T-helper 2 cell treated with Interferon-gamma antibody and Interleukin-4, amounts not matched to agents 5 μg/mL and 100 μg/mL, for 36 hours (primary cell): ENCODE results near the gene GCNT4.

Source experiments
- DNase-seq: peaks from one replicate; pipeline ENCODE4 v3.0.0; 2021; ENCODE audit warnings: low spot score
- H3K27ac Mint-ChIP-seq: one replicate; pipeline ENCODE4 v1.8.0; 2021; ENCODE audit warnings: mild to moderate bottlenecking, mixed read lengths
- H3K27me3 Mint-ChIP-seq: one replicate; pipeline ENCODE4 v1.8.0; 2021; ENCODE audit warnings: low read depth, mixed read lengths
- H3K36me3 Mint-ChIP-seq: one replicate; pipeline ENCODE4 v1.8.0; 2021; ENCODE audit warnings: low read depth, mixed read lengths
- H3K4me1 Mint-ChIP-seq: one replicate; pipeline ENCODE4 v1.8.0; 2021; ENCODE audit warnings: low read depth, mixed read lengths
- H3K4me3 Mint-ChIP-seq: one replicate; pipeline ENCODE4 v1.8.0; 2022; ENCODE audit warnings: mild to moderate bottlenecking, moderate library complexity, mixed read lengths
- H3K9me3 Mint-ChIP-seq: one replicate; pipeline ENCODE4 v1.8.0; 2021; ENCODE audit warnings: mixed read lengths

Gene GCNT4

DNA sequence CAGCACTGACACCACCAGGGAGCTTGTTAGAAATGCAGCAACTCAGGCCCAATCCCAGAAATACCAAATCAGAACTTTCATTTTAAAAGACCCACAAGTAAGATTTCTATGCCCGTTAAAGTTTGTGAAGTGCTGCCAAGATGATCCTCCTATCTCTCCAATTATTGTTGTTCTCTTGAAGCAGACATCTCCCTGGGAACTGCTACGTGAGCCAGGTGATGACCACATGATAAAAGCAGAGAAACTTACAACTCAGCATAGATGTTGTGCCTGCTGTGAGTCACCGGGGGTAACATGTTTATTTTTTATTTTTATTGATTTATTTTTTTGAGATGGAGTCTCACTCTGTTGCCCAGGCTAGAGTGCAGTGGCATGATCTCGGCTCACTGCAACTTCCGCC is 34.4 kb downstream of the GCNT4 start:
- Mint-ChIP-seq H3K9me3 (no peaks in the 10 kb centered on the region), H3K36me3 (no peaks in the 10 kb centered on the region), H3K27ac (no peak overlapping the region), H3K4me1 (no peaks in the 10 kb centered on the region), H3K27me3 (peaks cover 2% of the 10 kb centered on the region), H3K4me3 (no peak overlapping the region)
- DNase-seq = no peak

DNA sequence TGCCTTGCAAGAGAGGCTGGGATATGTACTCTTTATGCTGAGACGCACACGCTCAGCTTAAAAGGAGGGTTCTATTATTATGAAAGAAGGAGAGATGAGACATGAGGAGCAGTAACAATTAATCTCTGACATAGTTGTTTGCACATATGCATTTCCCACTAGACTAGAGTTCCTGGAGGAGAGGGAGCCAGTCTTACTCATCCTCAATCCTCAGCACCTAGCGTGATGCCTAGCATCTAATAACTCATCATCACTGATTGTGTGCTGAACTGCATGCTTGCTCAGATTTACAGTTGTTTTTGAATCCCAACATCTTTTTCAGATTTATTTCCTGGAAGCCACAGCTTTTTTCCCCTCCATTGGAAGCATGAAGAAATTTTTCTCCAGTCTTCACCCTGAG is 35.5 kb downstream of the GCNT4 start:
- H3K27ac Mint-ChIP-seq = no peak overlapping the region
- no peak overlapping the region for H3K4me3 Mint-ChIP-seq
- H3K9me3 Mint-ChIP-seq = no peaks in the 10 kb centered on the region
- H3K36me3 Mint-ChIP-seq = no peaks in the 10 kb centered on the region
- DNase-seq = no peak
- peaks cover 2% of the 10 kb centered on the region for H3K27me3 Mint-ChIP-seq
- no peaks in the 10 kb centered on the region for H3K4me1 Mint-ChIP-seq

DNA sequence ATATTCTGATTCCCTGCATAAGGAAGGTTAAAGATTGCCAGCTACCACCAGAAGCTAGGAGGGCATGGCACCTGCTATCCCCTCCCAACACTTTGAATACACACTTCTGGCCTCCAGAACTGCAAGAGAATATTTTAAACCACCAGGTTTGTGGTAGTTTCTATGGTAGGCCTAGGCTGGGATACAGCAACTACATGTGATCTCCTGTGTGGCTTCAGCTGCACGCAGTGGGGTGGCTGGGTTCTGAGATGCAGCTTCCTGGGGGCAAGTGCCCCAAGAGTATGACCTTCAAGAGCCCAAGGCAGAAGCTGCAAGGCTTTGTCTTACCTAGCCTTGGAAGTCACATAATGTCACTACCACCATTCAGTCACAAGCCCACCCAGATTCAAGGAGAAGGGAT is 39.6 kb downstream of the GCNT4 start:
- Mint-ChIP-seq H3K4me3 (no peak overlapping the region), H3K9me3 (peaks cover 4% of the 10 kb centered on the region), H3K36me3 (no peaks in the 10 kb centered on the region)

DNA sequence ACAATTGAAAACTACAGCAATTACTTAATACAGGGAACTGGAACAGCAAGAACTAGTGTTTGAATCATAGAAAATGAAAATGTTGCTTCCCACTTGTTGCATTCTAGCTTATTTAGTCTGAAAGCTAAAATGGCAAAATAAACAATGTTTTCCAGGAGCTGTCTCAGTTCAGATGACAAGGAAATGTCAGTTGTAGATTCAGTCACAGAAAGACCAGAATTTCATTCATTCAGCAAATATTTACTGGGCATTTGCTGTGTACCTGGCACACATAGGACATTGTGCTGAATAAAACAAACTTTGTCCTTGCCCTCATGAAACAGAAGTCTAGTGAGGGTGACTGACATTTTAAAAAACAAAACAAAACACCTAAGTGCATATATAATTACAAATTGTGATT is 41.5 kb downstream of the GCNT4 start:
- H3K4me3 Mint-ChIP-seq = no peak overlapping the region
- no peak for DNase-seq
- no peak overlapping the region for H3K27ac Mint-ChIP-seq

More for the DNA sequence above, 39.6 kb downstream of the GCNT4 start:
- no peak for DNase-seq
- H3K27me3 Mint-ChIP-seq = peaks cover 2% of the 10 kb centered on the region
- H3K4me1 Mint-ChIP-seq = no peaks in the 10 kb centered on the region
- no peak overlapping the region for H3K27ac Mint-ChIP-seq

DNA sequence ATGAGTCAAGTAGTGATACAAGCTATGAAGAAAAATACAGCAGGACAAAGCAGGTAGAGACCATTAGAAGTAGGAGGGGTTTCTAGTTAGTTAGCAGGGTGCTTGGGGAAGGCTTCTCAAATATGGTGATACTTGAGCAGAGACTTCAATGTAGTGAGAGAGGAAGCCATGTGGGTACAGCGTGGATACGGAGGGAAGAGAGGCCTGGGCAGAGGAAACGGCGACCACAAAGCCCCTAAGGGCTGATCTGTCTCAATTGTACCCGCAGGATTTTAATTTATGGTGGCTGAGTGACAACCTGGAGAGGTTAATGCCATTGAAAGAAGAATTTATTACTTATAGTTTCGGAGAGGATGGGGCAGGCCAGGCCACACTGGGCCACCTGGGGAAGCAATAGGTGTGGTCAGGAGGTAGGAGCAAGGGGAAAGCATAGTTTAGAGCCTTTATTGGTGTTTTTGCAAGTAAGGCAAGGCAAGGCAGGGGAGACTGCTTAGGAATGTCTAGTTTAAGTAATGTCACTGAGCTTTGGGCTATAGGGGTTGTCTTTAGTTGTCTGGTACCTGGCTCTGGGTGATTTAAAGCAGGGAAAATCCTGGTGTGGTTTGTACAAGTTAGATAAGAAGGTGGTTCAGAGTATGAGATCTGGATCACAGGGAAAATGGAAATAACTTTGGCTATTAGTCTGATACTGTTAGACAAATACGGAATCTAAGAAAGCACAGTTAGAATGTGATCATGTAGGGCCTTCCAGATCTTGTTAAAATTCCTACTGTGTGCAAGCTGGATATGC is 42.6 kb downstream of the GCNT4 start:
- no peak overlapping the region for H3K27ac Mint-ChIP-seq

More for the DNA sequence above, 41.5 kb downstream of the GCNT4 start:
- peaks cover 11% of the 10 kb centered on the region for H3K9me3 Mint-ChIP-seq
- no peaks in the 10 kb centered on the region for H3K27me3 Mint-ChIP-seq
- no peaks in the 10 kb centered on the region for H3K36me3 Mint-ChIP-seq
- H3K4me1 Mint-ChIP-seq = no peaks in the 10 kb centered on the region

DNA sequence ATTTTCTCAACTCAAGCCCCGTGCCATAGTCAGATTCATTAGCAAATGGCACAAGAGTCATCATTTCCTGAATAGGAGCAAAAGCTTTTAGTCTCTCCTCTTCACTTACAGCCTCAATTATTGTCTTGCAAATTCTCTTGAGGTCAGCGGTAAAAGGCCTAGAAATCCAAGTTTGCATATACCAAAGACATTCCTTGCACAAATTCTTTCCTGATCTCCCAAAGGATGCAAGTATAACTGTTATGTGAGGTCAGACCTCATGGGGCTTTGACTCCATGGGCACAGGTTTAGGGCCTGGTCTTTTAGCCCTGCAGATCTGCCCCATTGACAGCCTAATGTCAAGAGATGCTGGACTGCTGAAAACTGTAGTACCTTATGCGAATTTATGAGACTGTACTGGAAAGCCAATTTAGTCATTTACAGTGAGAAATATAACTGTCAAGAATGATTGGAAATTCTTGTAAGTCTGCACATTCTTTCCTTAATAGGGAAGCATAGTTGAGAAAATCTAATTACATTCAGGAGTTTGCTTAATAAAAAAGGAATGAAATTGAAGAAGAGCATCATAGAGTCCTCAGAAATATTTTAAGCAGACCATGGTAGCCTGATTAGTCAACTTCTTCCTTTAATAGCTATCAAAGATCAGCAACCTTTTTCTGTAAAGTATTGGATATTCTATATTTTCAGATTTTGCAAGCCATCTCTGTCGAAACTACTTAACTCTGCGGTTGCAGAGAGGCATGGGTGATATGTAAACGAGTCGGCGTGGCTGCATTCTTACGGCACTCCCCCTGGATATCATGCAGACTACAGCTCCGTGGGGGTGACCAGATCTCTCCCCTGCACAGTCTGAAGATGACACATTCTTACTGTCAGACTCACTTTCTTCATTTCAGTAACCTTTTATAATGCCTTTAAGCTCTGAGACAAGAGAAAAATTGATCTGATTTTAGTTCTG is 45.2 kb downstream of the GCNT4 start:
- Mint-ChIP-seq H3K36me3 (no peaks in the 10 kb centered on the region), H3K27me3 (no peaks in the 10 kb centered on the region), H3K4me1 (no peaks in the 10 kb centered on the region), H3K27ac (no peak overlapping the region), H3K4me3 (no peak overlapping the region), H3K9me3 (peaks cover 27% of the 10 kb centered on the region)
- DNase-seq = no peak

More for the DNA sequence above, 42.6 kb downstream of the GCNT4 start:
- Mint-ChIP-seq H3K4me1 (no peaks in the 10 kb centered on the region), H3K27me3 (no peaks in the 10 kb centered on the region), H3K36me3 (no peaks in the 10 kb centered on the region), H3K9me3 (peaks cover 22% of the 10 kb centered on the region), H3K4me3 (no peak overlapping the region)
- no peak for DNase-seq

DNA sequence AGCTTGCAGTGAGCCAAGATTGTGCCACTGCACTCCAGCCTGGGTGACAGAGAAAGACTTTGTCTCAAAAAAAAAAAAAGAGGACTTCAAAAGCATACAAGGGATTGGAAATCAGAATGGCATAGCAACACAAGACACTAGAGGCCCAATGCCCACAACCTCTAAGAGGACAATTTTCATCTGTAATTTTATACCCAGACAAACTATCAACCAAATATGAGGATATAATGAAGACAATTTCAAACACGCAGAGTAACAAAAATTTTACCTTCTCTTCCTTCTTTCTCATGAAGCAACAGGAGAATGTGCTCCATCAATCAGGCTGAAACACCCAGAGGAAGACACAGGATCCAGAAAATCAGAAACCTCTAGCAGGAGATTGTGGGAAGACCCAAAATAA is 46.8 kb downstream of the GCNT4 start:
- Mint-ChIP-seq H3K9me3 (peaks cover 27% of the 10 kb centered on the region), H3K36me3 (no peaks in the 10 kb centered on the region), H3K4me1 (no peaks in the 10 kb centered on the region), H3K4me3 (no peak overlapping the region), H3K27me3 (no peaks in the 10 kb centered on the region), H3K27ac (no peak overlapping the region)
- DNase-seq = no peak
